SHP77 (cell line): Measurements from ENCODE around the gene AREG.
"Not testable (repeated sequence)": the region's sequence is repeated elsewhere in the genome, so short reads cannot be mapped to it uniquely, and the experiment has no call there.

Experiments used
- DNase-seq, 2 experiments: peaks; one replicate each; lab custom pipeline; 2025; lab: John Stamatoyannopoulos, UW

Gene AREG

GRCh38 chr4:74444891-74445642 lies at the start of gene AREG:
Gene AREG, plus strand, starts transcription at chr4:74445136. Its CDS starts 210 bp downstream, at chr4:74445346.
- no peak for DNase-seq

- DNase-seq = no peak
Measured at GRCh38 chr4:74395633-74396032, 49.3 kb upstream of the AREG start.

- no peak for DNase-seq
Measured at GRCh38 chr4:74397748-74398426, 47.0 kb upstream of the AREG start.

- not testable (repeated sequence) for DNase-seq
Measured at GRCh38 chr4:74398894-74399589, 45.9 kb upstream of the AREG start.

DNA sequence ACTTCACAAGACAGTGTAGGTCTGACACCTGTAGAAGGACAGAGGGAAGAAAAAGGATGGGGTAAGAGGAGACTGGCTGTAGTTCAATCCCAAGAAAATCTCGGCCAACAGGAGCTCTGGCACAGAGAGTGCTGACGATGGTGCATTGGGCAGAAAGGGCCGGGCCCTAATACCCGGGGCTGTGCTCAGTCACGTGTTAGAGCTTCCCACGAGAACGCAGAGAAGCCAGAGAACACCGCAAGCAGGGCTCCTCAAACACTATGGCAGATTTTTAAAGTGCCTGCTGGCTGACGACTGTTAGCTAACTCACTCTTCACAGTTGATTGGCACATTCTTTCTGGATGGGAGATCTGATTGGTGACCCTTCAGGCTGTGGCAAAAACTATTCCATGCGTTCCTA lies 44.5 kb upstream of the AREG start:
- no peak for DNase-seq

- DNase-seq = no peak
Measured at GRCh38 chr4:74402692-74403456, 42.1 kb upstream of the AREG start.

GRCh38 chr4:74407891-74408290 lies 37.0 kb upstream of the AREG start:
- DNase-seq = no peak

- no peak for DNase-seq
Measured at GRCh38 chr4:74408639-74409038, 36.3 kb upstream of the AREG start.

- no peak for DNase-seq
Measured at GRCh38 chr4:74410272-74410671, 34.7 kb upstream of the AREG start.

- DNase-seq = no peak
Measured at GRCh38 chr4:74412225-74412624, 32.7 kb upstream of the AREG start.

- no peak for DNase-seq
Measured at GRCh38 chr4:74413265-74413664, 31.7 kb upstream of the AREG start.

- no peak for DNase-seq
Measured at GRCh38 chr4:74414149-74414809, 30.7 kb upstream of the AREG start.

- no peak for DNase-seq
Measured at GRCh38 chr4:74415602-74416300, 29.2 kb upstream of the AREG start.

DNA sequence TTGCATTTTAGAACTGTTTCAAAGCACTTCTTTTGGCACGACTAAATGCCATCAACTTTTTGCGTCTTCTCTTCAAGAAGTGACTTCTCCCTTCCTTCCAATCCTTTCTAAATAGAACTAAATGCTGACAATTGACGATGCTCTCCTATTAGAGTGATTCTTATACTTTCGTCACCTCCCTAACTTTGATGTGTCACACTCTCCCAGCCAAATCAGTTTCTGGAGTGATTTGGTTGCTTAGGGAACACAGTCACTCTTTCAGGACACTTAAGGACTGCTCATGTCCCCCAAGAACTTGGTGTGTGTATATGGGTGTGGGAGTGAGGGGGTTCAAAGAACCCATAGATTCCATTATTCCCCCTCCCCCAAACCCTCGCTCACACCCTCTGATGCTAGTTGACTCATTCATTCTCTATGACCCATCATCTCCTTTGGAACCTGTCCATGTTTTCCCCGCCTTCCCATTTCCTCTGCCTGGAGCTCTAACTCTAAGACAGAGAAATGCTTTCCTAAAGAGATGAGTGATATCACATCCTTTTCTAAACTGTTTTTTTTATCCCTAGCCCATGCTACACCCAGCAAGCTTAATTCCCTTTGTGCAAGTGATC lies 26.8 kb upstream of the AREG start:
- DNase-seq = no peak

- no peak for DNase-seq
Measured at GRCh38 chr4:74420863-74421262, 24.1 kb upstream of the AREG start.

DNA sequence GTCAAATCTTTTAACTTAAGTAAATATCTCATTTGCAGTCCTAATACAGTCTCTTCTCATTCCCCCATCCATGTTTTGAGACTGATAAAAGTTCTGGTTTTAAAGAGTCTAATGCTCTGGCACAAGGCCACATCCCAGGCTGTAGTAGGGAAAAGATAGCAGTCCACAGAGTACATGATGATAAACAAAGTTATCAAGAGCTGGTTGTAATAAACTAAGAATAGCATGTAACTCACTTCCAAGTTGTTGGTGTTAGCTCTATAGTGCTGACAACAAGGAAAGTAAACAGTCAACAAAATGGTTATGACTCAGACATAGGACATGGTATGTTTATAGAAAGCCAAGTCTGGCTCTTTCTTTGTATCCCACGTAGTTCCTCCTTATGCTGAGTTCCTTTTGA lies 21.8 kb upstream of the AREG start:
- no peak for DNase-seq

DNA sequence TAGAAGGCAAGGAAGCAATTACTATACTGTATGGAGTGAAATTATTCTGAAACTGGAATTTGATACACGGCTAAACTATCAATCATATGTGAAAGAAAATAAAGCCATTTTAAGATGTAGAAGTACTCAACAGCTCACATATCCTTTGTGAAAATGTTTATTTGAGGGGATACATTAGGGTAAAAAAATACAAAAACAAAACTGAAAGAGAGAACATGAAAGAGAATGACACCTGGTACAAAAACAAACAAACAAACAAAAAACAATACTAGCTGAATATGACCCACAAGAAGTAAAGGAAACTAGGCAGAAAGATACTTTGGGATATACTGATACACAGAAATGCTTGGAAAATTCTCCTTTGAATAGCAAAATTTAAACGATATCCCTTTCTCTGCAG lies 20.8 kb upstream of the AREG start:
- DNase-seq = no peak

DNA sequence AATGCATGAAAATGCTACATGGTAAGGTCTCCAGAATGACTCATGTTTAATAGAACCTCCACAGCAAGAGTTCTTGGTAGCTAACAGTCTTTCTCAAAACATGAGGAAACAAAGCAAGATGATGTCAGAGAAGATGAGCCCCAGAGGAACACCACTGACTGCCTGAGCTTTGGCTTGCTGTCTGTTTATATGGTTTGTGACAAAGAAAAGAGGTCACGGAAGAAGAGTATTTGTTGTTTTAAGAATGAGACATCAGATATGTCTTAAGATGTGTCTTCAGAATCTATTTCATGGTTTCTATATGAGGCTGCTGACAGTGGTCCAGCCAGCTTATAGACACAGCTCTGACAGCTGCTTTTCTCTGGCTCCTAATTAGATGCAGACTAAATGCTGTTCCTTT lies 18.8 kb upstream of the AREG start:
- DNase-seq = no peak

GRCh38 chr4:74428276-74428675 lies 16.7 kb upstream of the AREG start:
- DNase-seq = no peak

DNA sequence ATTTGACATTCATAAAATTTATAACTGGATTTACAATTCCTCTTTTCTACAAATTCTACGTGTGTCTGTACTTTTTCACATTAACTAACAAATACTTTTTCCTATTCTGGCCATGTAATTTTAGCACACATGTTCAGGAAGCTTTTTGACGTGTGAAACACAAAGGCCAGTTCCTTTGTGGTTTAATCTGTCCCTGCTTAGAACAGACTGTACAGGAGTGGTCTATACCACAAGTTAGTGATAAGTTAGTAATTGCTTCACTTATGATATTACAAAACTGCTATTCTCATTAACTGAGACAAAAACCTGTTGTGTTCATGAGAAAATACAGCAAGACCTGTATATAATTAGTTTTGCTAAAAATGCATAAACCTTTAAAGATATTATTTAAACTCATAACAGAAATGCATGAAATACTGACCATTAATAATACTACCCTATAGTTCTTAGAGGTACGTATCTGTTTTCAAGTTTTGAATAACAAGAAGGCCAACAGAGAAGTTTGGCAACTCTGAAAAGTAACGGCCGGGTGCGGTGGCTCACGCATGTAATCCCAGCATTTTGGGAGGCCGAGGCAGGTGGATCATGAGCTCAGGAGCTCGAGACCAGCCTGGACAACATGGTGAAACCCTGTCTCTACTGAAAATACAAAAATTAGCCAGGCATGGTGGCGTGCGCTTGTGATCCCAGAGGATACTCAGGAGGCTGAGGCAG lies 13.7 kb upstream of the AREG start:
- no peak for DNase-seq
